MG63 (cell line): ENCODE data around the gene SH3BP5L. TPM values are rescaled to one million over a fixed set of nuclear protein-coding genes. Genes with fewer than 3 reads are reported as not detected.
A peak's percentile ranks its signal among the peaks of the same experiment; 100 is the strongest.

Source experiments
- DNase-seq: peaks from one replicate; pipeline ENCODE4 v3.0.0-alpha.2; 2020
- H3K27me3 ChIP-seq: fragments of 250-450 bp; sonication (Bioruptor Pico); 2 replicates; pipeline ENCODE4 v1.5.1; 2020; ENCODE audit warnings: mild to moderate bottlenecking, moderate library complexity
- H3K36me3 ChIP-seq: fragments of 250-450 bp; sonication (Bioruptor Pico); 2 replicates; pipeline ENCODE4 v1.5.1; 2020; ENCODE audit warnings: mild to moderate bottlenecking, moderate library complexity
- H3K4me3 ChIP-seq: fragments of 250-450 bp; sonication (Bioruptor Pico); 2 replicates; pipeline ENCODE4 v1.5.1; 2020; ENCODE audit warnings: mild to moderate bottlenecking, moderate library complexity
- H3K9me3 ChIP-seq: fragments of 250-450 bp; sonication (Bioruptor Pico); 2 replicates; pipeline ENCODE4 v1.5.1; 2020; ENCODE audit warnings: mild to moderate bottlenecking, moderate library complexity
- total RNA-seq: library from RNA; depleted of rRNA; stranded (reverse); fragments of >200 nt; shearing (Covaris generic); gene quantifications from 2 replicates; pipeline ENCODE4 v1.2.3, GENCODE V29; 2014; ENCODE audit warnings: low replicate concordance

The SH3BP5L gene
- total RNA-seq, 1 experiment from 2014 or later: 30.0 TPM

- Histone ChIP-seq H3K36me3 (peaks cover 70% of the 10 kb centered on the region), H3K4me3 (no peak overlapping the region), H3K9me3 (no peaks in the 10 kb centered on the region), H3K27me3 (no peaks in the 10 kb centered on the region)
- DNase-seq: no peak
These were observed 29.9 kb upstream of the SH3BP5L start for GRCh38 chr1:248855580-248855979.

- Histone ChIP-seq H3K27me3 (no peaks in the 10 kb centered on the region), H3K4me3 (no peak overlapping the region), H3K36me3 (peaks cover 87% of the 10 kb centered on the region), H3K9me3 (no peaks in the 10 kb centered on the region)
- no peak for DNase-seq
These were observed 28.1 kb upstream of the SH3BP5L start for GRCh38 chr1:248853663-248854375.

- no peak overlapping the region for H3K4me3 ChIP-seq
- H3K27me3 ChIP-seq: no peaks in the 10 kb centered on the region
- peaks cover 95% of the 10 kb centered on the region for H3K36me3 ChIP-seq
- DNase-seq: peak; percentile 62
- H3K9me3 ChIP-seq: no peaks in the 10 kb centered on the region
These were observed 27.0 kb upstream of the SH3BP5L start for GRCh38 chr1:248852481-248853405.

- no peaks in the 10 kb centered on the region for H3K9me3 ChIP-seq
- no peak for DNase-seq
- H3K36me3 ChIP-seq: peaks cover 85% of the 10 kb centered on the region
- H3K27me3 ChIP-seq: no peaks in the 10 kb centered on the region
- H3K4me3 ChIP-seq: no peak overlapping the region
These were observed 25.7 kb upstream of the SH3BP5L start for GRCh38 chr1:248851390-248851789.

- Histone ChIP-seq H3K36me3 (peaks cover 81% of the 10 kb centered on the region), H3K4me3 (no peak overlapping the region), H3K27me3 (no peaks in the 10 kb centered on the region), H3K9me3 (no peaks in the 10 kb centered on the region)
- no peak for DNase-seq
These were observed 25.0 kb upstream of the SH3BP5L start for GRCh38 chr1:248850536-248851251.

- no peaks in the 10 kb centered on the region for H3K27me3 ChIP-seq
These were observed 24.4 kb upstream of the SH3BP5L start for GRCh38 chr1:248850124-248850523.

GRCh38 chr1:248849637-248850036, 23.9 kb upstream of the SH3BP5L start:
- Histone ChIP-seq H3K4me3 (no peak overlapping the region), H3K9me3 (no peaks in the 10 kb centered on the region), H3K36me3 (peaks cover 78% of the 10 kb centered on the region), H3K27me3 (no peaks in the 10 kb centered on the region)
- DNase-seq: no peak

More at GRCh38 chr1:248850124-248850523, 24.4 kb upstream of the SH3BP5L start:
- Histone ChIP-seq H3K36me3 (peaks cover 79% of the 10 kb centered on the region), H3K4me3 (no peak overlapping the region), H3K9me3 (no peaks in the 10 kb centered on the region)
- no peak for DNase-seq

GRCh38 chr1:248849152-248849551, 23.4 kb upstream of the SH3BP5L start:
- H3K4me3 ChIP-seq: no peak overlapping the region
- H3K36me3 ChIP-seq: peaks cover 76% of the 10 kb centered on the region
- DNase-seq: no peak
- H3K27me3 ChIP-seq: no peaks in the 10 kb centered on the region
- no peaks in the 10 kb centered on the region for H3K9me3 ChIP-seq

- no peak for DNase-seq
- H3K4me3 ChIP-seq: no peak overlapping the region
- H3K27me3 ChIP-seq: no peaks in the 10 kb centered on the region
- H3K36me3 ChIP-seq: peaks cover 71% of the 10 kb centered on the region
- no peaks in the 10 kb centered on the region for H3K9me3 ChIP-seq
These were observed 22.9 kb upstream of the SH3BP5L start for GRCh38 chr1:248848602-248849001.

GRCh38 chr1:248847956-248848561, 22.3 kb upstream of the SH3BP5L start:
- no peak for DNase-seq
- H3K9me3 ChIP-seq: no peaks in the 10 kb centered on the region
- H3K27me3 ChIP-seq: no peaks in the 10 kb centered on the region
- no peak overlapping the region for H3K4me3 ChIP-seq
- H3K36me3 ChIP-seq: peaks cover 68% of the 10 kb centered on the region

GRCh38 chr1:248847181-248847955, 21.7 kb upstream of the SH3BP5L start:
- Histone ChIP-seq H3K9me3 (no peaks in the 10 kb centered on the region), H3K27me3 (no peaks in the 10 kb centered on the region), H3K36me3 (peaks cover 64% of the 10 kb centered on the region), H3K4me3 (no peak overlapping the region)
- DNase-seq: no peak

GRCh38 chr1:248844526-248844925, 18.8 kb upstream of the SH3BP5L start:
- DNase-seq: no peak
- Histone ChIP-seq H3K9me3 (no peaks in the 10 kb centered on the region), H3K36me3 (peaks cover 42% of the 10 kb centered on the region), H3K4me3 (no peak overlapping the region), H3K27me3 (no peaks in the 10 kb centered on the region)

GRCh38 chr1:248843687-248844086, 18.0 kb upstream of the SH3BP5L start:
- DNase-seq: no peak
- Histone ChIP-seq H3K36me3 (peaks cover 34% of the 10 kb centered on the region), H3K9me3 (no peaks in the 10 kb centered on the region), H3K27me3 (no peaks in the 10 kb centered on the region), H3K4me3 (no peak overlapping the region)

GRCh38 chr1:248842781-248843331, 17.1 kb upstream of the SH3BP5L start:
- H3K4me3 ChIP-seq: no peak overlapping the region
- no peak for DNase-seq
- H3K36me3 ChIP-seq: peaks cover 27% of the 10 kb centered on the region
- H3K27me3 ChIP-seq: no peaks in the 10 kb centered on the region
- no peaks in the 10 kb centered on the region for H3K9me3 ChIP-seq

- Histone ChIP-seq H3K4me3 (no peak overlapping the region), H3K27me3 (no peaks in the 10 kb centered on the region)
- peak; percentile 48 for DNase-seq
These were observed 16.1 kb upstream of the SH3BP5L start for GRCh38 chr1:248841702-248842395.

More at GRCh38 chr1:248841702-248842395, 16.1 kb upstream of the SH3BP5L start:
- Histone ChIP-seq H3K36me3 (peaks cover 22% of the 10 kb centered on the region), H3K9me3 (no peaks in the 10 kb centered on the region)
